Measurements from ENCODE around the gene TYW1B.
A peak's percentile ranks its signal among the peaks of the same experiment; 100 is the strongest.
"Not testable (repeated sequence)": the region's sequence is repeated elsewhere in the genome, so short reads cannot be mapped to it uniquely, and the experiment has no call there.

The TYW1B gene

DNA sequence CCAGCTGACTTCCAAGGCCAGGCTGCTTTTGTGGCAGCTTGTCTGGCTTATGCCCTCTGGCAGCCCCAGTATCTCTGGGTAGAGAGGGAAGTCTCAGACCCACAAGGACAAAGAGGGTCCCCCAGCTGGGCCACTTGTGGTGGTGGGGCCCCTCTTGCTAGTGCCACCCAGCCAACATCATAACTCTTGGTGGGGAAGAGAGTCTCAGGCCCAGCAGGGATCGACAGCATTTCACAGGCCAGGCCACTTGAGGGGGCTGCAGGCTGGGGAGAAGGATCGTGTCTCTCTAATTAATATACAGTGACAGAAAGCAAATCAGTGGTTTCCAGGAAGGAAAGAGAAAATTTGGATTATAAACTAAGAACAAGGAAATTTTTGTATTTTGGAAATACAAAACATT lies 76.0 kb downstream of the TYW1B start:
- DNase-seq, result peak; percentile 4

DNA sequence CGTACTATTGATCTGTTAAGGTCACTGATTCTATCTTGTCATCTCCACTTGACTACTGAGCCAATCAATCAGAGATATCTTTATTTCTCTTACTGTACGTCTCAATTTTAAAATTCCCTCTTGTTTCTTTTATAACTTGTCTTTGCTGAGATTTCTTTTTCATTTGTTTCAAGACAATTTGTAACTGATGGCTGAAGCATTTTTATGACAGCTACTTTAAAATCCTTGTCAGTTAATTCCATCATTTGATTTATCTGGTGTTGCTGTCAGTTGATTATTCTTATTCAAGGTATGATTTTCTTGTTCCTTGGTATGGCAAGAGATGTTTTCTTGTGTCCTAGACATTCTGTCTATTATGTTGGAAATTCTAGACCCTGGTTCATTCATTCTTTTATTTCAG lies 76.6 kb downstream of the TYW1B start:
- DNase-seq, result no peak

DNA sequence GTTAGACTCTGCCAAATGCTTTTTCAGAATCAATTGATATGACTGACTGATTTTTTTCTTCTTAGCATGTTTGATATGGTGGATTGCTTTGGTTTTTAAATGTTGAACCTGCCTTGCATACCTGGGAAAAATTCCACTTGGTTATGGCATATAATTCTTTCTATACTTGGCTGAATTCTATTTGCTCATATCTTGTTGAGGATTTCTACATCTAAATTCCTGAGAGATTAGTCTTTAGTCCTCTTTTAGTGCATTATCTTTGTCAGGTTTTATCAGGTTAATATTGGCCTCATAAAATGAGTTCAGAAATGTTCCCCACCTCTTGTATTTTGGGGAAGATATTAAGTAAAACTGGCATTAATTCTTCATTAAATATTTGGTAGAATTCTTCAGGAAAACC lies 79.4 kb downstream of the TYW1B start:
- peak; percentile 3 for DNase-seq

DNA sequence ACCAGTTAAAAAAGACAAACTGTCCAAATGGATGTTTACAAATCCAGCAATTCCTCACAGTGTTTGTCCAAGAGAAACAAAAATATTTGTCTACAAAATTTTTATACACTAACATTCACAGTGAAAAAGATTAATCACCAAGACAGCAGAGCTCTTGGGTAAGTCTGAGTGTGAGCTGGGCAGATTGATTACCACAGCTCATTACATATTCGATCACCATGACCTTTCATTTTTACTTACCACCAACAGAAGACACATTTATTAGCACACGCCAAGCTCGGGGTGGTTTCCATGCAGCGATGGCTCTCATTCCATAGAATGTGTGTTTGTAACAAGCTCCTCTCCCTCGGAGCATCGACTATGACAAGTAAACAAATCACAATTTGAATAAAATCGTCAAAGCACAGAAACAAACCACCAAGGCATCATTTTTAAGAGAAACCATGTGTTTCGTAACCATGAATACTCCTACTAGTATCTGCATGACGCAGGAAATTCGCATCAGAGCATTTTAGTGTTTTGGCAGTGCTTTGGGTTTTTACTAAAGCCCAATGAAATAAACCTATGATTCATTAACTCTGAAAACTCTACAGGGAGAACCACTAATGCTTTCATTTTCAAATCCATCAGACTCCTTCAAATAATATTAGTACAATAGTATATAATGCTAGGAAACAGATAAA lies 83.6 kb downstream of the TYW1B start:
- DNase-seq, result peak; percentile 59

DNA sequence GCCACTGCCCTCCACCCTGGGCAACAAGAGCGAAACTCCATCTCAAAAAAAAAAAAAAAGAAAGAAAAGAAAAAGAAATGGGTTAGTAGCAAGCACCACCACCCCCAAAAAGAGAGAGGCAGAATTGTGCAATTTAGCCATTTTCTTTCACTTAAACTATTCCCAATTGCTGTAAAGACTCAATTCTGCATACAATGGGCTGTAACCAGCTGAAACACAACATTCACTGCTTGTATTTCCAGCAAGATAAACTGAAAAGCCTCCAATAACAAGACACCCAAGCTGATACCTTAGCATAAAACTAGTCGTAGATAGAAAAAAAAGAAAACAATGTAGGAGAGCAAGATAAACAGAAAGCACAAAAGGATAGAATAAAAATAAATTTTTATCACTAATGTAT lies 84.2 kb downstream of the TYW1B start:
- not testable (repeated sequence) for DNase-seq

DNA sequence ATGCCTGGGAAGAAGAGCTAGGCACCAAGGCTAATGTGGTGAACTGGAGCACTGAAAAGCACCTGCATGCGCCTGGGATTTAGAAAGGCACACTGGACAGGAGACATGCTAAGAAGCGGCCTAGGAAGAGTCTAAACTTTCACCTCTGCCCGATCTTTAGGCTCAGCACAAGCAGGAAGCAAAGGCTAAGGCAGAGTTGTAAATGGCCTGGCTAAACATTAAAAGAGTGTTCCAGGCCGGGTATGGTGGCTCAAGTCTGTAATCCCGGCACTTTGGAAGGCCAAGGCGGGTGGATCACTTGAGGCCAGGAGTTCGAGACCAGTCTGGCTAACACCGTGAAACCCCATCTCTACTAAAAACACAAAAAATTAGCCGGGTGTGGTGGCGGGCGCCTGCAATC lies 88.3 kb downstream of the TYW1B start:
- DNase-seq, result not testable (repeated sequence)

DNA sequence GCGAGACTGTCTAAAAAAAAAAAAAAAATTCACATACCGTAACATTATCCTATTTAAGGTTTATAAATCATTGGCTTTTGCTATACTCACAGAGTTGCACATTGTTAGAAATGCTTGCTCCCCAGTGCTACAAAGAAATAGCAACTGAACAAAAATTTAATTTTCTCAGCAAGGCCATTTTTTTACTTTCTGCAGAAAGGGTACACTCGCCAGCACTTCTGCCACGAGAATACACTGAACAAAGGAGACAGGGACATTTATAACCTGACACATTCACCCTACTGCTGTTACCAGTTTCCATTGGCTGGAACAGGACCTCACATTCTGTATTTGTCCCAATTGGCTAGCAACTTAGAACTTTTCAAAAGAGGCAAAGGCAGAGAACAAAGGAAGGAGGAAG lies 92.1 kb downstream of the TYW1B start:
- not testable (repeated sequence) for DNase-seq

DNA sequence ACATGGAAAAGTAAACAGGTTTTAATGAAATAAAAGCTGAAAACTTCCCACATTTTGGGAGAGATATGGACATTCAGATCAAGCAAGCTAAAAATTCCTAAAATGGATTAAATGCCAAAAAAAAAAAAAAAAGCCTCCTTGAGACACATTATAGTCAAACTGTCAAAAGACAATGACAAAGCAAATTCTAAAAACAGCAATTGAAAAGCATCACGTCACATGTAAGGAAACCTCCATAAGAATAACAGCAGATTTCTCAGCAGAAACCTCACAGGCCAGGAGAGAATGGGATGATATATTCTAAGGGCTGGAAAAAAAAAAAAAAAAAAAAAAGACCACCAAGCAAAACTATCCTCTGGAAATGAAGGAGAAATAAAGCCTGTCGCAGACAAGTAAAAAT lies 97.2 kb downstream of the TYW1B start:
- DNase-seq, result not testable (repeated sequence)

DNA sequence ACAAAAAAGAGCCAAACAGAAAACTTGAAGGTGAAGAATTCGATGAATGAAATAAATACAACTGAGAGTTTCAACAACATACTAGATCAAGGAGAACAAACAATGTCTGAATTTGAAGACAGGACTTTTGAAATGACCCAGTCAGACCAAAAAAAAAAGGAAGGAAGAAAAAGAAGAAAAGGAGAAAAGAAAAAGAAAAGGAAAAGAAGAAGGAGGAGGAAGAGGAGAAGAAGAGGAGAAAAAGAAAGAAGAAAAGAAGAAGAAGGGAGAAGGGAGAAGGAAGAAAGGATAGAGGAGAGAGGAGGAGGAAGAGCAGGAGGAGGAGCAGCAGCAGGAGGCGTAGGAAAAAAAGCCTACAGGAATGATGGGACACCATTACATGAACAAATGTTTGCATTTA lies 97.6 kb downstream of the TYW1B start:
- not testable (repeated sequence) for DNase-seq

DNA sequence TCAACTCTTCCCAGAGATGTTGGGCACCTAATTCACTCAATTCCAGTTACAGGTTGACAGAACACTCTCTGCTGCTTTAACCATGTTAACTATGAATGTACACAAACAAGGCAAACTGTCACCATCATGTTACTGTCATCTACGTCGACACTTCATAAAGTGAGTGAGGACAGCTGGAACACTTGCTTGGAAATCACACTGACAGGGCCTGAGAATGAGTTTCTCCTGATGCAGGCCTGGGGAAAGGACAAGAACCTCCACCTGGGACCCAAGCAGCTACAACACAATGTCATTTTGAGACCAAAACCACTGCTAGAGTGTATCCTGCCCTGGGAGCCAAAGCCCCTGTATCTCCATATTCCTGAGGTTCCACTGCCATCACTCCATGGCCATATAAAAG lies 98.9 kb downstream of the TYW1B start:
- DNase-seq, result not testable (repeated sequence)

DNA sequence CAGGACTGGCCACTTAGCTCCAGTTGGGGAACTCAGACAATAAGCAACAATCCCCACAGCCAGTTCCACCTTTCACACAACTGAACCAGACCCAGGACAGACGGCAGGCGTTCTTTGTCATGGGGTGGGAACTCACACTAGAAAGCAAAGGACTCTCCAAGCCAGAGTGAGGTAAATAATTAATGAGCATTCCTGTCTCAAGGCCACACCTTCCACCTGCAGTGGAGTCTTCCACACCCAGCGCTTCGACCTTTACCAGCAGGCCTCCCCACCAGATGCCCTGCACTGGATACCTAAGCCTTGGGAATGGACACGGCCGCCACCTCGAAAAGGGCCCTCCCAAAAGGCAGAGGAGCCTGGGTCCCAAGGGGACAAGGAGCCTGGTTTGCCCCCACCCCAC lies 105.3 kb downstream of the TYW1B start:
- not testable (repeated sequence) for DNase-seq

DNA sequence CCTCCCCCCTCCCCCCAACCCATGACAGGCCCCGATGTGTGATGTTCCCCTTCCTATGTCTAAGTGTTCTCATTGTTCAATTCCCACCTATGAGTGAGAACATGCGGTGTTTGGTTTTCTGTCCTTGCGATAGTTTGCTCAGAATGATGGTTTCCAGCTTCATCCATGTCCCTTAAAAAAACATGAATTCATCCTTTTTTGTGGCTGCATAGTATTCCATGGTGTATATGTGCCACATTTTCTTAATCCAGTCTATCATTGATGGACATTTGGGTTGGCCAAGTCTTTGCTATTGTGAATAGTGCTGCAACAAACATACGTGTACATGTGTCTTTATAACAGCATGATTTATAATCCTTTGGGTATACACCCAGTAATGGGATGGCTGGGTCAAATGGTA lies 107.1 kb downstream of the TYW1B start:
- not testable (repeated sequence) for DNase-seq

DNA sequence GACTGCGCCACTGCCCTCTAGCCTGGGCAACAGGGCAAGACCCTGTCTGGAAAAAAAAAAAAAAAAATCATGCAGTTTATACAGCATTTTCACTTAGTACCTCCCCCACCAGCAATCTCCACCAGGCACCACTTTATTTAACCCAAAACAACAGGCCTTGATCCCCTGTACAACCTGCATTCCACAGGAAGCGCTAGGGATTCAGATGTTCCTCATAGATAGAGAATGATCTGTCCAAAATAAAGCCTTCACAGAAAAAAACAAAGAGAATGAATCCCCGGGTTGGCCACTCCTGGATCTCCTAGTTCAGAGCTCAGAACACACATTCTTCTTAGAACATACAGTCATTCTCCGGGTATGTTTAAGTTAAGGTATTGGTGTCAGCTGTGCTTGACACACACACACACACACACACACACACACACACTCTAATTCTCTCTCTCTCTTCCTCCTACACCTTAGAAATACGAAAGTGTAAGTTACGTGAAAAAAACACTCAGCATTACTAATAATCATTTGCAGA lies 110.7 kb downstream of the TYW1B start:
- peak; percentile 42 for DNase-seq

DNA sequence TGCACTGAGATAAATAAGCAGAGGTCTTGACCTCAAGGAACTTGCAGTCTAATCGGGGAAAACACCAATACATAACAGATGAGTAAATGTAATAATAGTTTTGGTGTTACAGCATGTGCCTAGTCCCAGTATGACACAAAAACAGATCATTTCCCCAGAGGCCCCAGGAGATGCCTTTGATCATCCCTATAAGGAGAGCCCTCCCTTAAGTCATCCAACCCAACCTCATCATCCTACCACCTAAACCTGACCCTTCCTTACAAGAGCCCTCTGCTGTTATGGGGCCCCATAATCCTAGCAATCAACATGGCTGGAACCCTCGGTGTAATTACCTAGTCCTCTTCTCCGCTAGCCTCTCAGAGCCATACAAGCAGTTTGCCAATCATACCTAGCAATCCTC lies 116.1 kb downstream of the TYW1B start:
- DNase-seq, result not testable (repeated sequence)

DNA sequence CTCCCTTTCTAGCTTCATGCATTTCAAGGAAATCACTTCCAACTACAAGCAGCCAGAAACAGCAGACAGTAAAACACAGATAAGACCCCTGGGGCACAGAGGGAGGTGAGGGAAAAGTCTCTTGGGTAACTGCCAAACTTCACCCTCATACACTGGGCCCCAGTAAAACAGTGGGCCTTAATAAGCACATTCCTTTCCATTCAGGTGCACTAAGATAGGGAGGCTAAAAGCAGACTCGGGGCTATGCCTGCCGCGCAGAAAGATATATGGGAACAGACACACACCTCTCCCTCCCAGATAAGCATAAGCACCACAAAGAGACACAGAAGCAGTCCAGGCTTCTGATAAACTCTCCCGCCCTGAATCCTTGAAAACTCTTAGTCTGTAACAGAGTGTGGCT lies 117.0 kb downstream of the TYW1B start:
- DNase-seq, result no peak

DNA sequence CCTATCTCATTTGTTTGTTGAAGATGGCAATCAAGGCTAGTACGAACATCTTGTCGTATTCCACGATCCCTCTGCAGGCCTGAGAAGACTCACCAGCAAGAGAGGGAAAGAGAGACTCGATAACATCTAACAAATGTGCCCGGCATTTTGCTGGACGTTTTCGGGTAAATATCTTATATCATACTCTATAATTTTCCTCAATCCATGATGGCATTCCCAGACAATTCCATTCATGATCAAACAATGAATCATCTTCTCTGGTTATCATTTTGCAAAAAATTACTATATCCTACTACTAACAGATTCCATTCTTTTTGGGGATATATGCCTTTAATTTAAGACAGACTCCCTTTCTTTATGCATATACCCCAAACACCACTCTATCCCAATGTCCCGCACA lies 118.1 kb downstream of the TYW1B start:
- peak; percentile 47 for DNase-seq

DNA sequence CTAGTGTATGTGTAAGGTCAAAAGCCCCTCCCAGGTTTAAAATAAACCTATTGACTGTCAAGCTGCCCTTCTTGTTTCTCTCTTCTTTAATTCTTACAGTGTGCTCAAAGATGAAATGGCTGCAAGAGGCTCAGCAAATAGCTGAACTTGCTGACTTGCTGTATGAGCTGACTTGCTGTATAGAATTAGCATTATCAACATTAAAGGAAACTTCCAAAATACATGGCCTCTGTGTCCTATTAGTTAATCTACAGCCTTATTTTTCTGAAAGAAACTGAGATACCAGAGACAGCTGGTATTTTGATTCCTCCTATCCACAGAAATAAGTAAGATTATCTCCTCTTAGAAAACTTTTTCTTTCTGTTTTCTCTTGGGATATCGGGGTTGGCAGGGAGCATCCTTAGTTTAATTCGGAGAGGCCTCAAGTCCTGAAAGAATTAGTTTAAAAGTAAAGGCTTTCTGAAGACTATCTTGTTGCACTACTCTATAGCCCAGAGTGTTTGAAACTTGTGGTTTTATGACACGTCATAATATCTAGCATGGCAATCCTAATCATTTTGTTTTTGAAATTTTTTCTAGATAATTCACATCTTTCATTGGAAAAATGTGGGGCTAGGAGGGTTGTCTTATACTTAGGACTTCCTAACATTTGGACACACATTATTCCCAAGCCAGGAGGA lies 119.5 kb downstream of the TYW1B start:
- peak; percentile 4 for DNase-seq

DNA sequence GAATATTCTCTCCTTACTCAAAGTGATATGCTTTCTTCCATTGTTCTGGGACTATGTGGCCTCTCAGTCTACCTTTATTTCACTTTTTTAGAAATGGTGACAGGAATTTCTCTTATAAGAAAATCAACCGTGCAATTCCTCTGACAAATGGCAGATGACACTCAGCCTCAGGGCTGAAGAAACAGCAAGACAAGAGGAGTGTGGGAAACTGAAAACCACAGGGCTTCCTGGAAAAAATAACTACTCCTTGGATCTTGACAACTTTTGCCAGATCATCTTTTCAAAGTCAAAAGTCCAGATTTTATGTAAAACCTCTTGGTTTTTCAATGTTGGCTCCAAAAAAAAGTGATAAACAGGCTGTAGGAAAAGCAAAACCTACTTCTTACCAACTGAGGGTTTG lies 121.5 kb downstream of the TYW1B start:
- no peak for DNase-seq

DNA sequence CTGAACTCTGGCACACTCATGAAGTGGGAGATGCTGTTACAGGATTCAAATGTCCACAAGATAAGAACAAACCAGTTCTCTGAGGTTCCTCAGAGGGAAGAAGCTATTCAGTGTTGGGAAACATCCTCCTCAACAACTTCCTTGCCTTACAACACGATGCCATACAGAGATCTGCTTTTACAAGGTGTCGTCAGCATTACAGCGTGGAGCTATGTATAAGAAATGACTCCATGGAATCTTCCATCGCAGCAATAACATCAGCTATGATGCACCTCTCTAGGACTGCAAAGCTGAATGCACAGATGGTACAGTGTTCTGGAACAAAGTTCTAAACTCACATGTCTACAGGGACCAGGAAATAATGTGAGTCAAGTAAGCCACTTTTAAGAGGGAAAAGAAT lies 122.3 kb downstream of the TYW1B start:
- DNase-seq, result not testable (repeated sequence)

DNA sequence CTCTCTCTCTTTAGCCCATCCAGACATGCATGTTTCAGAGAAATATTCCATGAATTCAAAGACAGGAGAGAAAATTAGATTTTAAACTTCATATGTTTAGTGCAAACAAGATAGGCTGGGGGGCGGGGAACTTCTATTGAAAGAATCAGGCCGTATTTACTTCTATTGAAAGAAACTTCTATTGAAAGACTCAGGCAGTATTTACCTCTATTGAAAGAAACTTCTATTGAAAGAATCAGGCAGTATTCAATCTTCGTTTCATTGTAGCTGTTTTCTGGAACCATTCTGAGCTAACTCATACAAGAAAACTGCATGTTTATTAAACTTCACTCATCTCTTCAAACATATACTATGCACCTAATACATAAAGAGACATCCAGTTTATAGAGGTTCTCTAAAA lies 123.1 kb downstream of the TYW1B start:
- no peak for DNase-seq

DNA sequence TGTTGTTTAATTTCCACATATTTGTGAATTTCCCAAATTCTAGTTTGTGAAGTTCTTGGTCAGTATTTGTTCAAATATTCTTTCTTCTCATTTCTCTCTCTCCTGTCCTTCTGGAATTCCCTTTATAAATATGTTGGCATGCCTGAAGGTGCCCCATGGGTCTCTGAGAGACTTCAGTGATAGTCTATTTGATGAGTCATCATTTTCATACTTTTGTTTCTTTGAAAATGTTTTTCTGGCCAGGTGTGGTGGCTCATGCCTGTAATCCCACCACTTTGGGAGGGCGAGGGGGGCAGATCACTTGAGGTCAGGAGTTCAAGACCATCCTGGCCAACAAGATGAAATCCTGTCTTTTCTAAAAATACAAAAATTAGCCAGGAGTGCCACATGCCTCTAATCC lies 127.5 kb downstream of the TYW1B start:
- not testable (repeated sequence) for DNase-seq

DNA sequence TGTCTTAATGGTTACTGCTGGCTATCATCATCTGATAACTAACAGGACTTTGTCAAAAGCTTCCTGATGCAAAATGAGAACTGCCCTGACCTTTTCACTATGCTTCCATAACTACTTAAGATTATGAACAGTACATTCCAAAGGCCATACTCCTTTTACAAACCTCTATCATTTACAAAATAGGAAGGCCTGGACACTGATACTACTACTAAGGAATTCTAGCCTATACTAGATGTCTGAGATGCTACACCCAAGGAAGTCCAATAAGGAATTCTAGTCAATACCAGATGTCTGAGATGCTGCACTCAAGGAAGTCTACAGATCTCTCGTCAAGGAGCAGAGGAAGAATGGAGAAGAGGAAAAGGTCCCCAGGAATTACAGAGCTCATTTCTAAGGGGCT lies 130.9 kb downstream of the TYW1B start:
- DNase-seq, result peak; percentile 16

DNA sequence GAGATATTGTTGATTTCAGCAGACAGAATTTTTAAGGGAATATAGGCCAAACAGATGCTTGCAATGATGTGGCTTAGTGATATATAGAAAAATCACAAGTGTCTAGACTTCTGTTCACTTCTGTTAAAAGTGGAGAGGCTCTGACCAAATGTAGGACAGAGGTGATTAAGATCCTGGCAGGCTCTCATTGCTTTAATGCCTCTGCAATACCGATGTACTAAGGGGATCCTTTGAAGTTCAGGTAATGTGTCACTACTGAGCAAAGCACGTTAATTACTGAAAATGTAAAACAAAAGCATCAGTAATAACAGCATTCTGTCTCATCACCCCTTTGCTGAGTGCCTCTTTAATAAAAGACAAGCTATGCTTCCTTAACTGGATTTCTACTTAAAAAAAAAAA lies 131.4 kb downstream of the TYW1B start:
- DNase-seq, result not testable (repeated sequence)

DNA sequence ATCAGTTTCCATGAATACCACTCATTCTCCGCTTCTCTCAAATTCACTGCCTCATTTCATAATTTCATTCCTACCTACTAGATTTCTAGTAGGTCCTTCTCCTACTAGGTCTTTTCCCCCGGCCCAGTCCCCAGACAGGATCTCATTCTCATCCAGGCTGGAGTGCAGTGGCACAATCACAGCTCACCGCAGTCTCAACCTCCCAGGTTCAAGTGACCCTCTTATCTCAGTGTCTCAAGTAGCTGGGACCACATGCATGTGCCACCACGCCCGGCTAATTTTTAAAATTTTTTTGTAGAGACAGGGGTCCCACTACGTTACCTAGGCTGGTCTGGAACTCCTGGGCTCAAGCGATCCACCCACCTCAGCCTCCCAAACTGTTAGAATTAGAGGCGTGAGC lies 132.5 kb downstream of the TYW1B start:
- not testable (repeated sequence) for DNase-seq
